HG03135 (cell line): ENCODE measurements around the gene PAN3.

ENCODE experiments used
- ATAC-seq: cut with Tn5 transposase; IDR thresholded peaks from one replicate; pipeline ENCODE4 v1.9.1; 2021; ENCODE audit warnings: mild to moderate bottlenecking, moderate library complexity; ENCODE audit not compliant: unreplicated experiment

PAN3 gene

DNA sequence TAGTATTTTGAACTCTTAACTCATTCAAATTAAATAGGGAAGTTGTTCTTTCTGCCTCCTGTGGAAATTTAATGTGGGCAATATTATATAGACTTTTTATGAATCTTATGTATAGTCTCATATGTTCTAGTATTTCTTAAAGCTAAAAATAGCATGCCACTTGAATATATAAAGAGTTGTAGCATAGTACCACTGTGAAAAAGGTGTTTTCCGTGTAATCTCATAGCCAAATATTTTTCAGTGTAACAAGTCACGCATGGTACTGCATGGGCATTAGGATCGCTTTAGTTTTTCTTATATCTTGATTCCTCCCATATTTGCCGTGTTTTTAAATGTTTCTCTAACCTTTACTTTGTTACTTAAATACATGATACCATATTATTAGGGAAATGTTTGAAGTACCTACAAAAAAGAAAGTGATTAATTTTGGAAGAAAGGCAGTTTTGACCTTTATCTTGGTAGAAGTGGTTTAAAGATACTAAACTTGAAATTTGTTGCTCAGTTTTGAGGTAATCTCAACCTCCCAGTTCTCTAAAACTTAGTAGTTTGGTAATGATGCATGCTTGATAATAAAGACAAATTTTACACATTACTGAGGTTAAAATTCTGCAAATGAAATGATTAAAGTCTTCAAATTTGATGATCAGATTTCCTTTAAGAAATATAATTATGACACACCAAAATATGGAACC is 81.2 kb downstream of the PAN3 start:
- ATAC-seq, result no peak

DNA sequence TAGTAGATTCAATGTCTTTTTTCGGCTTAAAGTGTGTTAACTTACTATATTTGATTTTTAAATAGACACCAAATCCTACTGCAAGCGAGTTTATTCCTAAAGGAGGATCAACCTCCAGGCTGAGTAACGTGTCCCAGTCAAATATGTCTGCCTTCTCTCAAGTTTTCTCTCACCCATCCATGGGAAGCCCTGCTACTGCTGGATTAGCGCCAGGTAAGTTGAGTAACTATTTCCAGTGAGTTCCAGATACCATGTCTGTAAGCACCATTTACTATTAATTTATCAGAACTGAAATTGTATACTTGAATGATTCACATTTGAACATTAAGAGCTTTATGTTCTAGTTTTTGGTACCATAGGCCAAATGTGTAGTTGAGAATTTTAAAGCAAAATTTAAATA is 81.8 kb downstream of the PAN3 start:
- no peak for ATAC-seq

DNA sequence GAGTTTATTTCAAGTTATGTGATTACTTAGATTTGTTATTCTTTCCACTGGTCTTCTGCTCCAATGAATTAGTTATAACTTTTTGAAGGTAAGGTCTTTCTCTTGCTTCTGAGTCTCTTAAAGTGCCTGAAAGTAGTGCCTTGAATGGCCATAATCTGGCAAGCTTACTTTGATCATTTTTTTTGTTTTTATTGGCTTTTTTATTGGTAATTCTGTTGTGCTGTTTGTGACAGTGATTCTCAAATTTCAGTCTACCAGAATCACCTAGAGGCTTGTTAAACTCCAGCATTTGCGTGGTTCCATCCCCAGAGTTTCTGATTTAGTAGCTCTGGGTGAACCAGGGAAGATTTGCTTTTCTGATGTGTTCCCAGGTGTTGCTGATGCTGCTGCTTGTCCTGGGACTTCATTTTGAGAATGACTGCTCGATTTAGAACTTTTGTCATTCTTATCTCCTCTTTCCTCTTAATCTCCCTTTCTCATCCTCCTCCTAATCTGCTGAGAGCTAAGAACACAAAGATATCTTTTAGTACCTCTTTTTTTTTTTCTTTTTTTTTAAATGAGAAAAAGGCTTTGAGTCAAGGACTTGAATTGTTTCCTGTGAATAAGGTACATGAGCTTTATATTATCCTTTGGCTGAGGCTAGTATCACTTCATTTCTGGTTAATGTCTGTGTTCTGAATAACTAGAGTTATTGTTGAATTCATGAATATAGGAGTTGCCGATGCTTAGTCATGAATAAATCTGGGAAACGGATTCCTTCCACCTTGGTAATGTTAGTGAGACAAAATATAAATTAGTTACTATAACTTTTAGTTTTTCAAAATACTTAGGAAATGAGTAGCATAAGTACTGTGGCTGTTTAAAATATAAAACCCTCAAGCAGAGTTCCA is 91.4 kb downstream of the PAN3 start:
- ATAC-seq, result no peak

DNA sequence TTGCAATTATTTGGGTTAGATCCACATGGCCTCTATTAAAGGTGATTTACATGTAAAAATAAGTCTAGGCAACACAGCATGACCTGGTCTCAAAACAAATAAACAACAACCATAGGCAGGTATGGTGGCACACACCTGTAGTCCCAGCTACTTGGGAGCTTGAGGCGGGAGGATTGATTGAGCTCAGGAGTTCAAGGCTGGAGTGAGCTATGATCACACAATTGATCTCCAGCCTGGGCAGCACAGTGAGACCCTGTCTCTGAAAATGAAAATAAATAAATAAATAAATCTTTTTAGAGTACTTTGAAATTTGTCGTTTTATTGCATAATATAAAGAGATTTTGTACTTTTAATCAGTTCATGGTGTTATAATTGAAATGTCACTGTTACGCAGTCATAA is 93.3 kb downstream of the PAN3 start:
- ATAC-seq, result no peak

DNA sequence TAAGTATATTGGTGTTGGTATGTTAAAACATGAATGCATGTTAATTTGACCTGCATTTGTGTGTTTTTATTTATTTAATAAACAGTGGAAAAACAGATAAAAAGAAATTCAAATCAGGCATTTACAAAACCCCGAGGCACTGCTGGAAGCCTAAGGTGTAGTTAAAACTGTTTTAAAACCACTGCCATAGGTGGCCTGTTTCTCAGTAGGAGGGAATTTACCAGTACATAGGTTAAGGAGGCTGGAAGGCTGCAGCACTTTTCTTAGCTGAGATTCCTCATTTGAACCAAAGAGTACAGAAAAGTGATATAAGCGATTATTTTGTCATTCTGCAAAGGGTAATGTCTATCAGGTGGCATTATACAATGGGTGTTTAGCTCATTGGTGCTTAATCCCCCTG is 99.6 kb downstream of the PAN3 start:
- no peak for ATAC-seq

DNA sequence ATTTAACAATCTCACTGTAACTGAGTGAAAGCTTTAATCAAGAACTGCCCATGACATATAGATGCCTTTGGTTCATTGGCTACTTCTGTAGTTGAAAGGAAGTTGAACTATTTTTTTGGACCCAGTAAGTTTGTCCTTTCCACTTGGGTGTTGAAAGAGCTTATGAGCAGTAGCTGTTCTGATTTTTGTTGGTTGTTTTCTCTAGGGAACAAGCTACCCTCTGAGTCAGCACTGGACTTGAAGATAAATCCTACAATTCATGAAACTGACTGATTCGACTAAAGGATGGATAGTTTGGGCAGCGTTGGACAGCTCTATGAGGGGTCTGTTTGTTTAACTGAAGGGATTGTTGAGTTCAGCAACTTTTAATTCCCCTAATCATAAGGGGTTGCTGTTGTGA is 101.0 kb downstream of the PAN3 start:
- no peak for ATAC-seq

DNA sequence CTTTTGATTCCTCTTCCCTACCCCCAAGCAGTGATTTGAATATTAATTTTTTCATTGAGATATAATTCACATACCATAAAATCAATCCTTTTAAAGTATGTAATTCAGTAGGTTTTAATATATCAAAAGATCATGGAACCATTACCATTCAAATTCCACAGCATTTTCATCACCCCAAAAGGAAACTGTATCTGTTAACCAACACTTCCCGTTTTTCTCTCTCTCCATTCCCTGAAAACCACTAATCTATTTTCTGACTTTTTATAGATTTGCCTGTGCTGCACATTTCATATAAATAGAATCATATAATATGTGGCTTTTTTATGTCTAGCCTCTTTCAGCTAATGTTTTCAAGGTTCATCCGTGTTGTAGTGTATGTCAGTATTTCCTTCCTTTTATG is 107.1 kb downstream of the PAN3 start:
- ATAC-seq, result no peak

DNA sequence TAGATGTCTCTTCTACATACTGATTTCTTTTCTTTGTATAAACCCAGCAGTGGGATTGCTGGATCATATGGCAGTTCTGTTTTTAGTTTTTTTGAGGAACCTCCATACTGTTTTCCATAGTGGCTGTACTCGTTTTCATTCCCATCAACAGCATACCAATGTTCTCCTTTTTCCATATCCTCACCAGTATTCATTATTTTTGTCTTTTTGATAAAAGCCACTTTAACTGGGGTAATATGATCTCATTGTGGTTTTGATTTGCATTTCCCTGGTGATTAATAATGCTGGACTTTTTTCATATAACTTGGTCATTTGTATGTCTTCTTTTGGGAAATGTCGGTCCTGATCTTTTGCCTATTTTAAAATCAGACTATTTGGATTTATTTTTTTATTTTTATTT is 108.5 kb downstream of the PAN3 start:
- ATAC-seq, result no peak

DNA sequence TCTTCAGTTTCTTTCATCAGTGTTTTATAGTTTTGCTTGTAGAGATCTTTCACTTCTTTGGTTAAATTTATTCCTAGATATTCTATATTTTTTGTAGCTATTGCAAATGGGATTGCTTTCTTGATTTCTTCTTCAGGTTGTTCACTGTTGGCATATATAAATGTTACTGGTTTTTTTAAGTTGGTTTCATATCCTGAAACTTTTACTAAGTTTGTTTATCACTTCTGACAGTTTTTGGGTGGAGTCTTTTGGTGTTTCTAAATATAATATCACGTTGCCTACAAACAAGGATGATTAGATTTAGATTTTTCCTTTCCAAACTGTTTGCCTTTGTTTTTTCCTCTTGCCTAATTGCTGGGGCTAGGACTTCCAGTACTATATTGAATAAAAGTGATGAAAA is 109.7 kb downstream of the PAN3 start:
- no peak for ATAC-seq

DNA sequence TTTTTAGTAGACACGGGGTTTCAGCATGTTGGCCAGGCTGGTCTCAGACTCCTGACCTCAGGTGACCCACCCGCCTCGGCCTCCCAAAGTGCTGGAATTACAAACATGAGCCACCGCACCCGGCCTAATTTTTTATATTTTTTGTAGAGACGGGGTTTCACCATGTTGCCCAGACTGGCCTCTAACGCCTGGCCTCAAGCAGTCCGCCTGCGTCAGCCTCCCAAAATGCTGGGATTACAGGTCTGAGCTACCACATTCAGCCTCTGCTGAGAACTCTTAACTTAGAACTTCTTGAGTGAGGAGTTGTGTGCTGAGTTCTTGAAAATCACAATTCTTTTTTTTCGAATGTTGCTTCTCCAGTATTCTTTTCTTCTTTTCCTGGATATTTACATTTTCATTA is 112.2 kb downstream of the PAN3 start:
- ATAC-seq, result no peak

DNA sequence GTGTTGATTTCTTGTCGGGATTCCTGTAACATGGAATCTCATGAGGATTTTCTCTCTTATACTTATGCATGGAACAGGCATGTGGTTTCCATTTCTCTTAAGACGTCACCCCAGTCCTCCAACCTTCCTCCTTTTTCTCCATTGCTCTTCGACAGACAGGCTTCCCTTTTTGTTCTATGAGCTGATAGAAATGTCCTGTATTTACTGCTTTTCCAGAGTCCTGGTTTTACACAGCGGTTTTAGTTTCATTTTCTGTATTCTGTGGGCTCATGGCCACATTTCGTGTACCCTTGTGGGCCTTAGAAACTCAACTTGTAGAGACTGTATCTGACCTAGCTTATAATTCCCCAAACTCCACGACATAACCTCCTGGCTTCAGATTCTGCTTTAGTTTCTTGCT is 113.1 kb downstream of the PAN3 start:
- ATAC-seq, result no peak

DNA sequence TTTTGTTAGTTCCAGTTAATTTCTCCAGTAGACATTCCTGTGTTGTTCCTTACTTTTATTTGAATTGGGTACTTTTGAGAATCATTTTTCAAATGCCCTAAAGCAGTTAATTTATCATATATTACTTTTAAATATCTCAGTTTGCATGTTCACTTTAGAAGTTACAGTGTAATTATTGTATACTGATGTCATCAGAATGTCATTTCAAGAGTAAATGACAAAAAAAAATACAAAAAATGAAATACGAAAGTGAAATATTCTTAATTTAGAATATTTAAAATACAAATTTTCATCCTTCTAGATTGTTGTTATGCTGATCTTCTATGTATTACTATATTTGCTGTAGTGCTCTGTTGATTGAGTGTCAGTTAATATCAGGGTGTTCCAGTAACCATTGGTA is 114.2 kb downstream of the PAN3 start:
- ATAC-seq, result no peak

DNA sequence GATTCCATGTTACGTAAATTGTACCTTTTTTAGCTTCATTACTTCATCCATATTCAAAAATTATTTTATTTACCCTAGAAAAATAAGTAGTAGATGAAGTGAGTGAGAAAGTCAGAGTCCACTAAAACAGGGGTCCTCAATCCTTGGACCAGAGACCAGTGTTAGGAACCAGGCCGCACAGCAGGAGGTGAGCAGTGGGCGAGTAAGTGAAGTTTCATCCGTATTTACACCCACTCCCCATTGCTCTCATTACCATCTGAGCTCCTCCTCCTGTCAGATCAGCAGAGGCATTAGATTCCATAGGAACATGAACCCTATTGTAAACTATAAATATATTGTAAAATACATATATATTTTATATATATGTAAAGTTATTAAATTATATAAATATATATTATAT is 119.0 kb downstream of the PAN3 start:
- ATAC-seq, result no peak

DNA sequence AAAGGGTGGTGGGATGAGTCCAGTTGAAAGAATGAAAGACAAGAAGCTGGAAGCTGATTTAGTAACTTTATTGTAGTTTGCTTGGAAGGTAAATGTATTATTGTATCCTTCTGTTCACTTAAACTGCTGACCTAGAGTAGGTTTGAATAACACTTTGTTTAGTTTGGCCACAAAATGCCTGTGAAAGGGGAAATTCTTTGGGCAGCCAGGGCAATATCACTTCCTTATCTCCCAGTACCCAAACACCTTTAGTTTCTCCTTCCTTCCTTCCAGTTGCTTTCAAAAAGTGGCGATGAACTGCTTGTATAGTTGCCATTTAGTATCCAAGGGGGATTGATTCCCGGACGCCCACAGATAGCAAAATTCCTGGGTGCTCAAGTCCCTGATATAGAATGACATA is 120.1 kb downstream of the PAN3 start:
- no peak for ATAC-seq

DNA sequence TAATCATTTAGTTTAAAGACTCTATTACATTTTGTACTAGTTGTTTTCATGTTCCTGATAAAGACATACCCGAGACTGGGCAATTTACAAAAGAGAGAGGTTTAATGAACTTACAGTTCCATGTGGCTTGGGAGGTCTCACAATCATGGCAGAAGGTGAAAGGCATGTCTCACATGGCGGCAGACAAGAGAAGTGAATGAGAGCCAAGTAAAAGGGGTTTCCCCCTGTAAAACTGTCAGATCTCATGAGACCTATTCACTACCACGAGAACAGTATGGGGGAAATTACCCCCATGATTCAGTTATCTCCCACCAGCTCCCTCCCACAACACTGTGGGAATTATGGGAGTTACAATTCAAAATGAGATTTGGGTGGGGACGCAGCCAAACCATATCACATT is 129.2 kb downstream of the PAN3 start:
- no peak for ATAC-seq

DNA sequence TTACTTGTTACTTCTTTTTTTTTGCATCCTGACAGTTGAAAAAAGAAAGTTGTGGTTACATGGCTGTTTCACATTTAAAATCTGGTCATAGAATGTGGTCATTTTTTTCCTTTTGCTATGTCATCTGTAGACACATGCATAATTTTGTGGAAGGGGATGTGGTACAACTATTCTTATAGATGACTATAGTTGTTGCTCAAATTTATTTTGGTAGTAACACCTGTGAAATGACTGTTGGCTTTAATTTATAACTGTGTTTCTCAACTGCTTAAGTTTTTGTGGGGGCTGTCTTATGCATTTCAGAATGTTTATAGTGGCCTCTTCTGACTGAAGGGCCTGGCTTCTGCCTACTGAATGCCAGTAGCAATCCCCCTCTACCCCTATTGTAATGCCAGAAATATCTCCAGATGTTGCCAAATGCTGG is 130.5 kb downstream of the PAN3 start:
- peak; percentile 97 for ATAC-seq

DNA sequence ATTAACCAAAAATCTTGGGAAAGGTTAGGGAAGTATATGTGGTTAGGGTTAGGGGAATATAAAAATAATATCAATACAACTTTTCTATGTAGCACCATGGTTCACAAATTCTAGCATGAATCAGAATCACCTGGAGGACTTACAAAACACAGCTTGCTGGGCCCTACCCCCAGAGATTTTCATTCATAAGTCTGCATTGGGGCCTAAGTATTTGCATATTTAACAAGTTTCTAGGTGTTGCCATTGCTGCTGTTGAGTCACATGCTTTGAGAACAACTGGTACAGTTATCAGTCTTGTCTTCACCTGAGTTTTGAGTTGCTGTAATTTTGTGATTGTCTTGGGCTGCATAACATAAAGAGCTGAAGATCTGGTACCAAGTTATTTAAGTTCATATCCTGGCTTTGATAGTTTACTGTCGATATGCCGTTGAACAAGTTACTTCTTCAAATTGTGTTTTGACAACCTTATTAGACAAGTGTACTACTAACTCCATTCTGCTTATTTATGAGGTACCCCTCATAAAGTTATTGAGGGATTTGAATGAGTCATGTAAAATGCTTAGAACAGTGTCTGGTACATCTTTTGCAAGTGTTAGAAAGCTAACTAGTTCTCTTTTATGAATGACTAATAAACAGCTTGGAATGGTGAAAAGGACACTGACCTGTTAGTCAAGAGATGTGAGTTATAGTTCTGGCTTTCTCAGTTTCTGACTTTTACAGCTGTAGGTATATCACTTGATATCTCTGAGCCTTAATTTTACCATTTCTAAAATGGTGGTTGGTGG is 132.9 kb downstream of the PAN3 start:
- ATAC-seq, result no peak

DNA sequence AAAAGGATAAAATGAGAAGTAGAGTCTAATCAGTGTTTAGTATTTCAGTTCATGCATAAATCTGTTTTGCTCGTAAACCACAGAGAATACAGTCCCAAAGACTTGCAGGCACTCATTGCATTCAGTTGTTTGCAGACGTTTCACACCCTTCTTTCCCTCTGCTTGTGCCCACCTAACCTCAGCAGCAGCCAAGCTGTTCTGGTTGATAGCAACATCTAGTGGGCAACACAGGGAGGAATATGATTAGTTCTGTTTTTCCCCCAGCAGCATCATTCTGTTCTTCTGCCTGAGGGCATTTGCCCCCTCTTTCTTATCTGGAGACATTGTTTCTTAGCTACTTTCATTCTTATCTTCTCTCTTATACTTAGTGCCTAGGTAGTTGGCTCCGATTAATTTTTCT is 135.6 kb downstream of the PAN3 start:
- no peak for ATAC-seq

DNA sequence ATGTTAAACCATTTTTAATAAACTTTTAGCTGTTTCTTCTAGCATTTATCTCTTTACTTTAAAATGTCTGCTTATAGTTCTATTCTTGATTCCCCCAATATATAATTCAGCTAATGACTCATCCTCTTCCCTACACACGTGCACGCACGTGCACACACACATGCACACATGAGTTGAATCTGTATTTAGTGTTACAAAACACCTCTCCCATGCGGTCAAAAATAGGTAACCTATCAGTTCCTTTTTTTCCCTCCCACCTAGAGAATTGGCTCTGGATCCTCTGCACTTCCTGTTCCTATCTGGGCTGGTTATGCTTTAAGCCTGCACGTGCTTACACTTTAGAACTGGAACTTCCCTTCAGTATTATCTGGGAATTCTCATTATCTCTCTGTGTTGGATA is 144.1 kb downstream of the PAN3 start:
- ATAC-seq, result no peak

DNA sequence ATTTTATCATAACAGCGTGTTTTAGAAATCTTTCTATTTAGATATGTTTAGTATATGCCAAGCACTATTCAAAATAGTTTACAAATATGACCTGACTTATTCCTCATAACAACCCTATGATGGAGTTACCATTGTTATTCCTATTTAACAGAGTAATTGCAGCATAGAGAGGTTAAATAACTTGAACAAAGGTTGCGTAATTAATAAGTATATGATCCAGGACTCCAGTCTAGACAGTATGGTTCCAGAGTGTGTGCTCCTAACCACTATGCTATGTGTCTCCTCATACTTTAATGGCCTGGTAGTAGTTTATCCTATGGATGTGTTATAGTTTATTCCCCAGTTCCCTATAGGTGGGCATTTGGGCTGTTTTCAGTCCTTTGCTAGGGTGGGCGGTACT is 145.3 kb downstream of the PAN3 start:
- no peak for ATAC-seq

DNA sequence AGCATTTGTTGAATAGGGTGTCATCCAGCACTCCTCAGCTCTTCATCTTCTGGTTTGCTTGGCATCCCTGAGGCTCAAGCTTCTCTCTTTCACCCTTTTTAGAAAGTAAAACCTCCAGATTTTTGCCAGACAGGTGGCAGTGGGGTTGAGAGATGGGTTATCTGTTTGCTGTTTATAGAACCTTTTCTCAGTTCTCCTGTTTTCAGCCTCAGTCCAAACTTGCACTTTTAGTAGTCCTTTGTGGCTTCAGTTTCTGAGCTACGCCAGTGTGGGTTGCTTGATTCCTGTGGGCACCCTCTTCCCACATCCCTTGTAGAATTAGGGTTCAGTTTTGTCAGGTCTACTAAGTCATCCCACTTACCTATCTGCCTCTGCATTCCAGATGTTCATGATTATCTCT is 147.9 kb downstream of the PAN3 start:
- no peak for ATAC-seq

DNA sequence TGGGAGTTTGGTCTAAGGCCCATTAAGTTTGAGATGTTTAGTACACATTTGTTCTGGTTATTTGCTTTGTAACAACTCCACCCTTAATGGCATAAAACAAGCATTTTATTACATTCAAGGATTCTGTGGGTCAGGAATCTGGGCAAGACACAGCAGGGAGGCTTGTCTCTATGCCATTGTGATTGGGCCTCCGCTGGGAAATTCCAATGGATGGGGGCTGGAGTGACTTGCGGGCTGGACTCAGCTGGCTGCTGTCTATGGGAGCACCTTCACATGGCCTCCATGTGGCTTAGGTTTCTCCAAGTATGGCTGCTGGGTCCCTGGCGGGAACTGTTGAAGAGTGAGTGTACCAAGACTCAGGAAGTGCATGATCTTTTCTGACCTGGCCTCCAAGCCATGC is 159.0 kb downstream of the PAN3 start:
- no peak for ATAC-seq
